IMR-90 (cell line): Measurements from ENCODE around the gene SBF2. TPM values are rescaled to one million over a fixed set of nuclear protein-coding genes. Genes with fewer than 3 reads are reported as not detected.

Source experiments
- ATAC-seq: fragments of 200-7000 bp; cut with Tn5 transposase; 2 replicates; pipeline ENCODE4 v1.9.1; 2020; ENCODE audit warnings: low read depth, mild to moderate bottlenecking, moderate library complexity
- BruUV-seq: library from RNA; stranded (reverse); fragments of 400-500 nt; replicated peaks from 2 replicates; lab custom pipeline; 2021; lab: Mats Ljungman, UMichigan
- CTCF ChIA-PET: fragments of 300-600 bp; formaldehyde crosslinking; extraction: SDS; loops from one replicate; lab custom pipeline; 2021; ENCODE audit warnings: antibody characterized with exemption; lab: Yijun Ruan, JAX
- POLR2A ChIA-PET: fragments of 300-600 bp; sonication (Branson Sonifier 250); formaldehyde crosslinking; loops from one replicate; lab custom pipeline; 2022; ENCODE audit warnings: antibody characterized with exemption; ENCODE audit not compliant: unreplicated experiment; lab: Charles Lee
- DNase-seq: peaks from one replicate; pipeline ENCODE4 v3.0.0; 2013
- H2AFZ ChIP-seq: replicated peaks from 2 replicates; pipeline ENCODE3; 2013; ENCODE audit warnings: low read length, mild to moderate bottlenecking; ENCODE audit not compliant: poor library complexity
- H2AK5ac ChIP-seq: 2 replicates; pipeline ENCODE4 v1.6.1; 2013; ENCODE audit warnings: low read depth, low read length, inconsistent platforms
- H2AK9ac ChIP-seq: replicated peaks from 2 replicates; pipeline ENCODE3; 2013; ENCODE audit warnings: mild to moderate bottlenecking, low read depth, low read length, moderate library complexity; ENCODE audit not compliant: poor library complexity
- H2BK120ac ChIP-seq: 2 replicates; pipeline ENCODE4 v1.6.1; 2013; ENCODE audit warnings: low read depth, low read length, inconsistent platforms
- H2BK15ac ChIP-seq: 3 replicates; pipeline ENCODE4 v1.6.1; 2013; ENCODE audit warnings: low read depth, low read length, inconsistent platforms
- H2BK20ac ChIP-seq: 2 replicates; pipeline ENCODE4 v1.6.1; 2013; ENCODE audit warnings: low read depth, mild to moderate bottlenecking, inconsistent platforms, low read length, moderate library complexity
- H2BK5ac ChIP-seq: 2 replicates; pipeline ENCODE4 v1.6.1; 2013; ENCODE audit warnings: mild to moderate bottlenecking, low read depth, low read length, inconsistent platforms; ENCODE audit not compliant: poor library complexity, severe bottlenecking
- H3K14ac ChIP-seq: replicated peaks from 2 replicates; pipeline ENCODE4 v1.6.1; 2013; ENCODE audit warnings: low read depth, low read length, inconsistent platforms
- H3K18ac ChIP-seq: 2 replicates; pipeline ENCODE4 v1.6.1; 2013; ENCODE audit warnings: low read depth, low read length, control low read depth
- H3K23ac ChIP-seq: 2 replicates; pipeline ENCODE4 v1.6.1; 2013; ENCODE audit warnings: low read depth, low read length, inconsistent platforms
- H3K27ac ChIP-seq: 2 replicates; pipeline ENCODE4 v1.5.1; 2013; ENCODE audit warnings: mild to moderate bottlenecking, control low read depth, low read length; ENCODE audit not compliant: insufficient read depth
- H3K27me3 ChIP-seq: 2 replicates; pipeline ENCODE4 v1.6.1; 2013; ENCODE audit warnings: low read length; ENCODE audit not compliant: control insufficient read depth, insufficient read depth
- H3K36me3 ChIP-seq: 2 replicates; pipeline ENCODE4 v1.6.1; 2013; ENCODE audit warnings: low read length, mixed read lengths; ENCODE audit not compliant: control insufficient read depth, insufficient read depth
- H3K4ac ChIP-seq: 2 replicates; pipeline ENCODE4 v1.6.1; 2013; ENCODE audit warnings: low read depth, low read length, inconsistent platforms
- H3K4me1 ChIP-seq: 2 replicates; pipeline ENCODE4 v1.6.1; 2013; ENCODE audit warnings: low read length, mixed read lengths; ENCODE audit not compliant: control insufficient read depth, insufficient read depth
- H3K4me2 ChIP-seq: 2 replicates; pipeline ENCODE4 v1.6.1; 2013; ENCODE audit warnings: low read depth, mild to moderate bottlenecking, control low read depth, low read length, moderate library complexity
- H3K4me3 ChIP-seq: 2 replicates; pipeline ENCODE4 v1.5.1; 2013; ENCODE audit warnings: low read depth, mild to moderate bottlenecking, control low read depth, low read length, moderate library complexity; ENCODE audit not compliant: insufficient read depth
- H3K56ac ChIP-seq: 2 replicates; pipeline ENCODE4 v1.6.1; 2013; ENCODE audit warnings: low read length, inconsistent platforms; ENCODE audit not compliant: insufficient read depth; ENCODE audit errors: extremely low read depth
- H3K79me1 ChIP-seq, 2 experiments: 2 replicates each; pipeline ENCODE4 v1.6.1; 2013; ENCODE audit warnings: low read length in 2 of 2, inconsistent platforms in 1 of 2, low read depth in 1 of 2
- H3K9ac ChIP-seq: 2 replicates; pipeline ENCODE4 v1.6.1; 2013; ENCODE audit warnings: low read depth, low read length, control low read depth
- H3K9me1 ChIP-seq: 2 replicates; pipeline ENCODE4 v1.6.1; 2013; ENCODE audit warnings: low read length, inconsistent platforms; ENCODE audit not compliant: insufficient read depth
- H3K9me3 ChIP-seq: 2 replicates; pipeline ENCODE4 v1.6.1; 2013; ENCODE audit warnings: low read length; ENCODE audit not compliant: control insufficient read depth, insufficient read depth
- H4K20me1 ChIP-seq: 2 replicates; pipeline ENCODE4 v1.6.1; 2013; ENCODE audit warnings: low read length, inconsistent platforms; ENCODE audit not compliant: insufficient read depth
- H4K5ac ChIP-seq: 2 replicates; pipeline ENCODE4 v1.6.1; 2013; ENCODE audit warnings: mild to moderate bottlenecking, low read depth, low read length, control low read depth
- H4K8ac ChIP-seq, 2 experiments: 2 replicates each; pipeline ENCODE4 v1.6.1; 2013; ENCODE audit warnings: low read depth in 2 of 2, low read length in 2 of 2, control low read depth in 1 of 2, inconsistent platforms in 1 of 2
- H4K91ac ChIP-seq: 2 replicates; pipeline ENCODE4 v1.6.1; 2013; ENCODE audit warnings: low read depth, low read length, inconsistent platforms; ENCODE audit not compliant: insufficient read depth
- BHLHE40 ChIP-seq: fragments of 150-350 bp; IDR thresholded peaks from 2 replicates; pipeline ENCODE4 v1.6.1; 2016; ENCODE audit warnings: mild to moderate bottlenecking, low read depth, low read length
- CEBPB ChIP-seq: IDR thresholded peaks from 2 replicates; pipeline ENCODE4 v1.6.1; 2012; ENCODE audit warnings: low read depth, low read length, improper control_type of control experiment
- CHD1 ChIP-seq: IDR thresholded peaks from 2 replicates; pipeline ENCODE4 v1.6.1; 2012; ENCODE audit warnings: low read depth, low read length, improper control_type of control experiment
- ELK1 ChIP-seq: fragments of 150-350 bp; IDR thresholded peaks from 2 replicates; pipeline ENCODE4 v1.6.1; 2016; ENCODE audit warnings: low read depth, mild to moderate bottlenecking, low read length, moderate library complexity, borderline replicate concordance
- FOS ChIP-seq: fragments of 150-350 bp; IDR thresholded peaks from 2 replicates; pipeline ENCODE4 v1.6.1; 2016; ENCODE audit warnings: low read depth, low read length
- MAFK ChIP-seq: IDR thresholded peaks from 2 replicates; pipeline ENCODE4 v1.6.1; 2012; ENCODE audit warnings: low read depth, low read length, improper control_type of control experiment
- MAZ ChIP-seq: IDR thresholded peaks from 2 replicates; pipeline ENCODE4 v1.6.1; 2012; ENCODE audit warnings: low read depth, mild to moderate bottlenecking, low read length, improper control_type of control experiment, moderate library complexity, borderline replicate concordance
- MXI1 ChIP-seq: IDR thresholded peaks from 2 replicates; pipeline ENCODE4 v1.6.1; 2012; ENCODE audit warnings: low read depth, mild to moderate bottlenecking, low read length, moderate library complexity, borderline replicate concordance
- NFE2L2 ChIP-seq: fragments of 150-350 bp; IDR thresholded peaks from 2 replicates; pipeline ENCODE4 v1.6.1; 2016; ENCODE audit warnings: low read depth, mild to moderate bottlenecking, low read length
- POLR2A ChIP-seq: IDR thresholded peaks from 2 replicates; pipeline ENCODE4 v1.6.1; 2012; ENCODE audit warnings: mild to moderate bottlenecking, low read depth, low read length
- RAD21 ChIP-seq: IDR thresholded peaks from 2 replicates; pipeline ENCODE4 v1.6.1; 2012; ENCODE audit warnings: low read length, improper control_type of control experiment
- RCOR1 ChIP-seq: IDR thresholded peaks from 2 replicates; pipeline ENCODE4 v1.6.1; 2012; ENCODE audit warnings: mild to moderate bottlenecking, low read length, improper control_type of control experiment; ENCODE audit not compliant: insufficient replicate concordance
- RFX5 ChIP-seq: IDR thresholded peaks from 2 replicates; pipeline ENCODE4 v1.8.0; 2012; ENCODE audit warnings: low read depth, mild to moderate bottlenecking, low read length, moderate library complexity
- SMC3 ChIP-seq: fragments of 150-350 bp; IDR thresholded peaks from 2 replicates; pipeline ENCODE4 v1.6.1; 2016; ENCODE audit warnings: low read depth, mild to moderate bottlenecking, antibody characterized with exemption, low read length, moderate library complexity
- USF2 ChIP-seq: fragments of 150-350 bp; IDR thresholded peaks from 2 replicates; pipeline ENCODE4 v1.6.1; 2017; ENCODE audit warnings: mild to moderate bottlenecking, antibody characterized with exemption, low read length, low read depth
- WGBS, 2 experiments: methylation state at CpG; one replicate each; pipeline versions ENCODE4 v1.1.5 to v1.1.7; 2013; ENCODE audit warnings: missing lambda C conversion rate in 2 of 2; ENCODE audit not compliant: insufficient read length in 1 of 2; ENCODE audit errors: extremely low coverage in 2 of 2; 5-methylcytosine and 5-hydroxymethylcytosine counted together
- dilution Hi-C: fragments of 300-500 bp; cut with HindIII; formaldehyde crosslinking; loops from one replicate; pipeline ENCODE4 v1.14.3; 2018; ENCODE audit warnings: low sequenced_read_pairs; ENCODE audit not compliant: unreplicated experiment
- in situ Hi-C: fragments of 300-500 bp; cut with MboI; formaldehyde crosslinking; loops from 3 replicates; pipeline ENCODE4 v1.14.3; 2019; ENCODE audit warnings: low sequenced_read_pairs, inconsistent platforms, mixed read lengths
- intact Hi-C: fragments of 100-400 bp; cut with micrococcal nuclease; formaldehyde crosslinking; loops from 2 replicates; pipeline ENCODE4 v1.10.0; 2022
- polyA plus RNA-seq, 3 experiments: library from polyadenylated mRNA; depleted of rRNA; stranded (reverse); fragments of >200 nt; gene quantifications; 2 replicates each; pipeline ENCODE4 v1.2.3, GENCODE V29; 2012; ENCODE audit warnings: low replicate concordance in 1 of 3
- total RNA-seq: library from RNA; depleted of rRNA; stranded (reverse); fragments of >200 nt; gene quantifications from 2 replicates; pipeline ENCODE4 v1.2.3, GENCODE V29; 2012
- TF ChIP-seq, protein P1 (sequence below): conservative IDR thresholded peaks from 2 replicates; pipeline ENCODE4 v1.5.1; 2012; ENCODE audit warnings: mild to moderate bottlenecking, low read depth, low read length, improper control_type of control experiment

The SBF2 gene
- total and polyA plus RNA-seq, 2 of the 4 experiments (the other 2 are of a cell fraction), result 23.8 to 51.8 TPM

DNA sequence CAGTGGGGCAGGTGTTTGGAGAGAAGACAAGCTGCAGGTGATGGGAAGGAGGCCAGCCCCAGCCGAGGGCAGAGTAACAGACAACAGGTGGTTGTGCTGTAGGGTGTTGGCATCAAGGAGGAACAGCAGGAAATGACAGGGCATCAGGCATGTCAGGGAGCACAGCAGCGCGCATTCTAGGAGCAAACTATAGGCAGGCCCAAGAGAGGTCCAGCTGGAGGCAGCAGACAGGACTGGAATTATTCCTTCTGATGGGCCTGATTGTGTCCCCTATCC is 24.4 kb upstream of the SBF2 start:
- H3K4me1 ChIP-seq, result peaks cover 19% of the 10 kb centered on the region
- no peak for TF ChIP-seq USF2
- TF ChIP-seq CEBPB, result no peak
- no peak for TF ChIP-seq NFE2L2
- no peak for TF ChIP-seq ELK1
- no peak for TF ChIP-seq SMC3
- TF ChIP-seq RAD21, result no peak
- TF ChIP-seq RFX5, result no peak
- TF ChIP-seq BHLHE40, result no peak
- TF ChIP-seq, protein P1, sequence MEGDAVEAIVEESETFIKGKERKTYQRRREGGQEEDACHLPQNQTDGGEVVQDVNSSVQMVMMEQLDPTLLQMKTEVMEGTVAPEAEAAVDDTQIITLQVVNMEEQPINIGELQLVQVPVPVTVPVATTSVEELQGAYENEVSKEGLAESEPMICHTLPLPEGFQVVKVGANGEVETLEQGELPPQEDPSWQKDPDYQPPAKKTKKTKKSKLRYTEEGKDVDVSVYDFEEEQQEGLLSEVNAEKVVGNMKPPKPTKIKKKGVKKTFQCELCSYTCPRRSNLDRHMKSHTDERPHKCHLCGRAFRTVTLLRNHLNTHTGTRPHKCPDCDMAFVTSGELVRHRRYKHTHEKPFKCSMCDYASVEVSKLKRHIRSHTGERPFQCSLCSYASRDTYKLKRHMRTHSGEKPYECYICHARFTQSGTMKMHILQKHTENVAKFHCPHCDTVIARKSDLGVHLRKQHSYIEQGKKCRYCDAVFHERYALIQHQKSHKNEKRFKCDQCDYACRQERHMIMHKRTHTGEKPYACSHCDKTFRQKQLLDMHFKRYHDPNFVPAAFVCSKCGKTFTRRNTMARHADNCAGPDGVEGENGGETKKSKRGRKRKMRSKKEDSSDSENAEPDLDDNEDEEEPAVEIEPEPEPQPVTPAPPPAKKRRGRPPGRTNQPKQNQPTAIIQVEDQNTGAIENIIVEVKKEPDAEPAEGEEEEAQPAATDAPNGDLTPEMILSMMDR, result no peak
- TF ChIP-seq MAFK, result no peak
- TF ChIP-seq POLR2A, result no peak
- TF ChIP-seq MAZ, result no peak
- TF ChIP-seq FOS, result no peak
- no peak for TF ChIP-seq RCOR1
- no peak for TF ChIP-seq CHD1
- no peak for TF ChIP-seq MXI1
- no peak overlapping the region for H4K8ac ChIP-seq
- no peak overlapping the region for H3K23ac ChIP-seq
- dilution Hi-C loops (no loop called here), in situ Hi-C loops (loop anchor here (25.0 kb wide), 1 partner anchor 706 kb away; no protein-coding TSS in a partner anchor), intact Hi-C loops (no loop called here)
- no peak overlapping the region for H3K56ac ChIP-seq
- peaks cover 0 to 6% of the 10 kb centered on the region in 2 experiments; a peak in 2 of 4 replicates for H3K79me1 ChIP-seq
- no peak overlapping the region for H3K18ac ChIP-seq
- H2AFZ ChIP-seq, result peak overlapping the region; percentile 23
- no peak overlapping the region for H2BK120ac ChIP-seq
- H2BK5ac ChIP-seq, result no peak overlapping the region
- no peaks in the 10 kb centered on the region for H3K36me3 ChIP-seq
- no peak overlapping the region; the same call in 1 of the 2 replicates for H3K14ac ChIP-seq
- H2AK9ac ChIP-seq, result no peak overlapping the region
- H3K9me3 ChIP-seq, result no peaks in the 10 kb centered on the region
- peaks cover 6% of the 10 kb centered on the region; the same call in 1 of the 2 replicates for H3K9me1 ChIP-seq
- H3K4me2 ChIP-seq, result no peak overlapping the region
- H2AK5ac ChIP-seq, result peak overlapping the region; percentile 67
- DNase-seq, result no peak
- peak overlapping the region; percentile 15; the same call in 1 of the 2 replicates for H2BK20ac ChIP-seq
- ChIA-PET CTCF (interaction anchor here (1.3 kb wide), 1 partner anchor 14 kb away, joined by 5 read pairs; the partner anchor contains the start of gene ADM), POLR2A (interaction anchor here (1.3 kb wide), 1 partner anchor 9 kb away, joined by 8 read pairs; no protein-coding TSS in a partner anchor)
- no peaks in the 10 kb centered on the region for H4K20me1 ChIP-seq
- BruUV-seq, result no TSS peak
- 0 out of 3 replicates have a peak overlapping the region, but pooled peaks have one; percentile 30 for H2BK15ac ChIP-seq
- H3K4ac ChIP-seq, result peak overlapping the region; percentile 30; the same call in 1 of the 2 replicates
- WGBS, 2 experiments, result no CpG with 5 or more reads among the region's 3 CpGs
- H4K91ac ChIP-seq, result no peak overlapping the region; the same call in 1 of the 2 replicates
- H3K27me3 ChIP-seq, result no peaks in the 10 kb centered on the region
- no peak overlapping the region for H3K4me3 ChIP-seq
- H4K5ac ChIP-seq, result no peak overlapping the region
- no peak overlapping the region for H3K27ac ChIP-seq
- H3K9ac ChIP-seq, result no peak overlapping the region
- ATAC-seq, result no peak
